ENCODE data around the gene ANKRD7.

ANKRD7 gene

GRCh38 chr7:118250860-118251494 is 26.5 kb downstream of the ANKRD7 start:
- Mint-ChIP-seq H3K4me1 (no peaks in the 10 kb centered on the region), H3K27me3 (peaks cover 7 to 9% of the 10 kb centered on the region in 2 donors), H3K4me3 (no peak overlapping the region), H3K9me3 (peaks cover 0 to 3% of the 10 kb centered on the region in 2 donors), H3K27ac (no peak overlapping the region), H3K36me3 (no peaks in the 10 kb centered on the region)
- DNase-seq, result no peak
- ATAC-seq (replicated peaks), result no peak

- peaks cover 6 to 9% of the 10 kb centered on the region in 2 donors for H3K27me3 Mint-ChIP-seq
- no peak for ATAC-seq (replicated peaks)
- H3K27ac Mint-ChIP-seq, result no peak overlapping the region
- no peak overlapping the region for H3K4me3 Mint-ChIP-seq
- no peaks in the 10 kb centered on the region for H3K36me3 Mint-ChIP-seq
- H3K4me1 Mint-ChIP-seq, result no peaks in the 10 kb centered on the region
- H3K9me3 Mint-ChIP-seq, result peaks cover 0 to 3% of the 10 kb centered on the region in 2 donors
- no peak for DNase-seq
Measured at GRCh38 chr7:118252087-118252486, 27.6 kb downstream of the ANKRD7 start.

- H3K27me3 Mint-ChIP-seq, result peaks cover 0 to 7% of the 10 kb centered on the region in 2 donors
- no peak for DNase-seq
- no peaks in the 10 kb centered on the region for H3K4me1 Mint-ChIP-seq
Measured at GRCh38 chr7:118259115-118259514, 34.6 kb downstream of the ANKRD7 start.

GRCh38 chr7:118264836-118265235 is 40.3 kb downstream of the ANKRD7 start:
- peaks cover 0 to 18% of the 10 kb centered on the region in 2 donors for H3K27me3 Mint-ChIP-seq
- no peaks in the 10 kb centered on the region for H3K9me3 Mint-ChIP-seq
- DNase-seq, result no peak
- no peaks in the 10 kb centered on the region for H3K4me1 Mint-ChIP-seq
- H3K36me3 Mint-ChIP-seq, result no peaks in the 10 kb centered on the region
- H3K27ac Mint-ChIP-seq, result no peak overlapping the region
- no peak overlapping the region for H3K4me3 Mint-ChIP-seq
- ATAC-seq (replicated peaks), result no peak

More at GRCh38 chr7:118259115-118259514, 34.6 kb downstream of the ANKRD7 start:
- Mint-ChIP-seq H3K36me3 (no peaks in the 10 kb centered on the region), H3K9me3 (no peaks in the 10 kb centered on the region), H3K4me3 (no peak overlapping the region), H3K27ac (no peak overlapping the region)
- ATAC-seq (replicated peaks), result no peak

GRCh38 chr7:118280319-118281012 is 56.0 kb downstream of the ANKRD7 start:
- Mint-ChIP-seq H3K4me3 (no peak overlapping the region), H3K9me3 (no peaks in the 10 kb centered on the region), H3K27ac (no peak overlapping the region), H3K36me3 (no peaks in the 10 kb centered on the region), H3K4me1 (no peaks in the 10 kb centered on the region), H3K27me3 (peaks cover 36 to 37% of the 10 kb centered on the region in 2 donors)
- no peak for ATAC-seq (replicated peaks)
- no peak for DNase-seq

- no peaks in the 10 kb centered on the region for H3K36me3 Mint-ChIP-seq
- peaks cover 32 to 37% of the 10 kb centered on the region in 2 donors for H3K27me3 Mint-ChIP-seq
- H3K4me3 Mint-ChIP-seq, result no peak overlapping the region
Measured at GRCh38 chr7:118281196-118281595, 56.7 kb downstream of the ANKRD7 start.

GRCh38 chr7:118285358-118285757 is 60.9 kb downstream of the ANKRD7 start:
- Mint-ChIP-seq H3K9me3 (peaks cover 12 to 16% of the 10 kb centered on the region in 2 donors), H3K27ac (no peak overlapping the region), H3K4me3 (no peak overlapping the region), H3K36me3 (peaks cover 5 to 8% of the 10 kb centered on the region in 2 donors), H3K27me3 (peaks cover 27 to 39% of the 10 kb centered on the region in 2 donors), H3K4me1 (peaks cover 13 to 21% of the 10 kb centered on the region in 2 donors)
- no peak for ATAC-seq (replicated peaks)
- DNase-seq, result no peak

More at GRCh38 chr7:118281196-118281595, 56.7 kb downstream of the ANKRD7 start:
- DNase-seq (no peak), ATAC-seq (replicated peaks) (no peak)
- no peaks in the 10 kb centered on the region for H3K9me3 Mint-ChIP-seq
- no peak overlapping the region for H3K27ac Mint-ChIP-seq
- no peaks in the 10 kb centered on the region for H3K4me1 Mint-ChIP-seq

GRCh38 chr7:118286131-118286530 is 61.6 kb downstream of the ANKRD7 start:
- no peak for ATAC-seq (replicated peaks)
- Mint-ChIP-seq H3K4me1 (peaks cover 13 to 21% of the 10 kb centered on the region in 2 donors), H3K27me3 (peaks cover 21 to 32% of the 10 kb centered on the region in 2 donors), H3K27ac (no peak overlapping the region), H3K36me3 (peaks cover 5 to 8% of the 10 kb centered on the region in 2 donors), H3K4me3 (no peak overlapping the region), H3K9me3 (peaks cover 12 to 17% of the 10 kb centered on the region in 2 donors)
- DNase-seq, result no peak

GRCh38 chr7:118288098-118288497 is 63.6 kb downstream of the ANKRD7 start:
- peaks cover 5 to 8% of the 10 kb centered on the region in 2 donors for H3K36me3 Mint-ChIP-seq
- H3K27me3 Mint-ChIP-seq, result peaks cover 29% of the 10 kb centered on the region in 2 donors
- H3K4me3 Mint-ChIP-seq, result no peak overlapping the region
- H3K4me1 Mint-ChIP-seq, result peaks cover 13 to 21% of the 10 kb centered on the region in 2 donors
- no peak overlapping the region for H3K27ac Mint-ChIP-seq
- DNase-seq (no peak), ATAC-seq (replicated peaks) (peak; percentile 57 to 66)
- H3K9me3 Mint-ChIP-seq, result peaks cover 18 to 28% of the 10 kb centered on the region in 2 donors

GRCh38 chr7:118289476-118289875 is 65.0 kb downstream of the ANKRD7 start:
- ATAC-seq (replicated peaks) (no peak), DNase-seq (no peak)
- no peak overlapping the region for H3K4me3 Mint-ChIP-seq
- H3K9me3 Mint-ChIP-seq, result peaks cover 18 to 28% of the 10 kb centered on the region in 2 donors
- H3K4me1 Mint-ChIP-seq, result peaks cover 13 to 21% of the 10 kb centered on the region in 2 donors
- H3K27me3 Mint-ChIP-seq, result peaks cover 25 to 29% of the 10 kb centered on the region in 2 donors
- H3K27ac Mint-ChIP-seq, result no peak overlapping the region
- H3K36me3 Mint-ChIP-seq, result peaks cover 5 to 8% of the 10 kb centered on the region in 2 donors
